Measurements from ENCODE around the gene SMARCA4. TPM values are rescaled to one million over a fixed set of nuclear protein-coding genes. Genes with fewer than 3 reads are reported as not detected.
A peak's percentile ranks its signal among the peaks of the same experiment; 100 is the strongest.

The SMARCA4 gene
- total RNA-seq, 1 experiment from 2014 or later, result 261 TPM

DNA sequence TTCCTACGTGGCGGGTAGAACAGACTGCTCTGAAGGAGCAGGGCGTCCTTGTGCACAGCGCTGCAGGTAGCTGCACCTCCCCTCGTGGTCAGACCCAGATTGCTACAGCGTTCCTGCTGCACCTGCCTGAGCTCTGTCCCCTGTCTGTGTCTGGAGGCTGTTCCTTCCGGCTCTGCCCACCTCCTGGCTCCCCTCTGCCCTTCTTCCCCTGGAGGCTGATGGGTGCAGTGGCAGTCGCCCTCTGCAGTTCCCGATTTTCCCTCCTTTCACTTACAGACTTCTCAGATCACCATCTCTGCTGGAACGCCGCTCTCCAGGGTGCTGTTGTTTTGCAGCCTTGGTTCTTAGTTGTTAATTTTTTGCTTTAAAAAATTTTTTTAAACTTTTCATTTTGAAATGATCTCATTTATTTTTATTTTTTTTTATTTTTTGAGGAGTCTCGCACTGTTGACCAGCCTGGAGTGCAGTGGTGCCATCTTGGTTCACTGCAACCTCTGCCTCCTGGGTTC is 53.6 kb downstream of the SMARCA4 start:
- peak; percentile 47 for DNase-seq

More for the DNA sequence above, 53.6 kb downstream of the SMARCA4 start:
- H3K79me1 ChIP-seq (ENCODE audit: insufficient read depth, low read depth, low read length, poor library complexity, severe bottlenecking), result no peaks in the 10 kb centered on the region
- no peak overlapping the region for H3K27ac ChIP-seq (ENCODE audit: insufficient read length, low read depth, low read length)
- no peak overlapping the region for H4K8ac ChIP-seq (replicated peaks; ENCODE audit: insufficient read length, low read depth, low read length)
- H3K4ac ChIP-seq (ENCODE audit: low read depth, low read length), result no peak overlapping the region
- peaks cover 1% of the 10 kb centered on the region; the same call in 1 of the 2 replicates for H3K27me3 Mint-ChIP-seq (ENCODE audit: low read depth)
- H2BK15ac ChIP-seq (ENCODE audit: low read depth, low read length), result no peak overlapping the region
- H2AFZ ChIP-seq (ENCODE audit: low read length), result no peak overlapping the region
- H2BK20ac ChIP-seq (ENCODE audit: low read depth, low read length, poor library complexity, severe bottlenecking), result no peak overlapping the region
- H3K4me2 ChIP-seq (ENCODE audit: insufficient read depth, insufficient read length, low read length), result no peak overlapping the region
- TF ChIP-seq, protein P1, sequence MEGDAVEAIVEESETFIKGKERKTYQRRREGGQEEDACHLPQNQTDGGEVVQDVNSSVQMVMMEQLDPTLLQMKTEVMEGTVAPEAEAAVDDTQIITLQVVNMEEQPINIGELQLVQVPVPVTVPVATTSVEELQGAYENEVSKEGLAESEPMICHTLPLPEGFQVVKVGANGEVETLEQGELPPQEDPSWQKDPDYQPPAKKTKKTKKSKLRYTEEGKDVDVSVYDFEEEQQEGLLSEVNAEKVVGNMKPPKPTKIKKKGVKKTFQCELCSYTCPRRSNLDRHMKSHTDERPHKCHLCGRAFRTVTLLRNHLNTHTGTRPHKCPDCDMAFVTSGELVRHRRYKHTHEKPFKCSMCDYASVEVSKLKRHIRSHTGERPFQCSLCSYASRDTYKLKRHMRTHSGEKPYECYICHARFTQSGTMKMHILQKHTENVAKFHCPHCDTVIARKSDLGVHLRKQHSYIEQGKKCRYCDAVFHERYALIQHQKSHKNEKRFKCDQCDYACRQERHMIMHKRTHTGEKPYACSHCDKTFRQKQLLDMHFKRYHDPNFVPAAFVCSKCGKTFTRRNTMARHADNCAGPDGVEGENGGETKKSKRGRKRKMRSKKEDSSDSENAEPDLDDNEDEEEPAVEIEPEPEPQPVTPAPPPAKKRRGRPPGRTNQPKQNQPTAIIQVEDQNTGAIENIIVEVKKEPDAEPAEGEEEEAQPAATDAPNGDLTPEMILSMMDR (conservative IDR thresholded peaks at IDR 0.05), result peak; percentile 45
- H2BK5ac ChIP-seq (ENCODE audit: insufficient read length, low read length), result no peak overlapping the region
- H3K27ac Mint-ChIP-seq, result peak overlapping the region in 2 of 3 experiments; percentile 63 to 66; a peak in 4 of 7 replicates
- no peaks in the 10 kb centered on the region for H3K9me3 ChIP-seq (ENCODE audit: control insufficient read depth, low read depth, low read length)
- no peak overlapping the region for H3K18ac ChIP-seq (ENCODE audit: insufficient read length, low read depth, low read length)
- H4K20me1 ChIP-seq (ENCODE audit: control insufficient read depth, insufficient read depth, insufficient read length), result no peaks in the 10 kb centered on the region
- H3K27me3 ChIP-seq (ENCODE audit: insufficient read depth, low read length), result no peaks in the 10 kb centered on the region
- WGBS (ENCODE audit: extremely low coverage, insufficient read length, low lambda C conversion rate), result no CpG with 5 or more reads among the region's 12 CpGs
- no peaks in the 10 kb centered on the region for H3K79me2 ChIP-seq (ENCODE audit: insufficient read depth, low read length)
- H4K5ac ChIP-seq (ENCODE audit: insufficient read length, low read depth, low read length), result no peak overlapping the region
- no peak overlapping the region for H3T11ph ChIP-seq (ENCODE audit: low read length)
- no peaks in the 10 kb centered on the region for H3K23me2 ChIP-seq (ENCODE audit: insufficient read length, low read depth, low read length, poor library complexity, severe bottlenecking)
- H3K4me1 Mint-ChIP-seq, result no peaks in the 10 kb centered on the region
- H2AK5ac ChIP-seq (ENCODE audit: insufficient read length, low read length), result no peak overlapping the region
- H4K91ac ChIP-seq (ENCODE audit: insufficient read length, low read depth, low read length), result no peak overlapping the region
- H2BK12ac ChIP-seq (ENCODE audit: insufficient read length, low read depth, low read length), result no peak overlapping the region
- H3K4me3 Mint-ChIP-seq, result no peak overlapping the region; a peak in 1 of 5 replicates
- no peaks in the 10 kb centered on the region for H3K4me1 ChIP-seq (ENCODE audit: insufficient read depth, low read length)
- H3K14ac ChIP-seq (ENCODE audit: insufficient read depth, low read length), result no peak overlapping the region
- H3K56ac ChIP-seq (ENCODE audit: insufficient read length, low read depth, low read length), result no peak overlapping the region
- H3K36me3 Mint-ChIP-seq (ENCODE audit: insufficient read depth in 1 of 3, low read depth in 3 of 3), result peaks cover 55 to 96% (median 95%) of the 10 kb centered on the region in 3 experiments; a peak in 6 of 7 replicates
- H3K9ac ChIP-seq (ENCODE audit: extremely low read depth, insufficient read length, low read length), result no peak overlapping the region
- no peak overlapping the region for H2BK120ac ChIP-seq (ENCODE audit: low read depth, low read length, poor library complexity, severe bottlenecking)
- no peaks in the 10 kb centered on the region for H3K9me3 Mint-ChIP-seq
- no peak overlapping the region for H3K23ac ChIP-seq (ENCODE audit: insufficient read length, low read depth, low read length)
